Erythroblast (primary cell): ENCODE results near the gene GABBR2.

Experiments used
- GATA1 ChIP-seq: IDR thresholded peaks from 2 replicates; pipeline ENCODE4 v1.6.1; 2011; ENCODE audit warnings: low read depth, mild to moderate bottlenecking, control low read depth, low read length, moderate library complexity
- POLR2A ChIP-seq: IDR thresholded peaks from 2 replicates; pipeline ENCODE4 v1.6.1; 2011; ENCODE audit warnings: mild to moderate bottlenecking, low read length

- TF ChIP-seq POLR2A (no peak), GATA1 (no peak)
Observed at GRCh38 chr9:98500337-98500919, 208.3 kb downstream of the GABBR2 start.
